HFF-Myc (cell line): Measurements from ENCODE around the gene MMD.
"Not testable (repeated sequence)": the region's sequence is repeated elsewhere in the genome, so short reads cannot be mapped to it uniquely, and the experiment has no call there.

Experiments used
- DNase-seq: peaks from one replicate; pipeline ENCODE4 v3.0.0-alpha.2; 2011; ENCODE audit warnings: low read depth; ENCODE audit errors: extremely low read depth
- H3K4me3 ChIP-seq: replicated peaks from 2 replicates; pipeline ENCODE4 v1.5.1; 2011; ENCODE audit warnings: low read depth, mild to moderate bottlenecking, control low read depth, low read length
- TF ChIP-seq, protein P1 (sequence below): IDR thresholded peaks from 2 replicates; pipeline ENCODE4 v1.5.1; 2012; ENCODE audit warnings: mild to moderate bottlenecking, low read depth, low read length, control low read depth; ENCODE audit errors: missing control alignments

MMD gene

GRCh38 chr17:55390364-55390977 is 31.2 kb downstream of the MMD start:
- no peak overlapping the region for H3K4me3 ChIP-seq
- TF ChIP-seq, protein P1, sequence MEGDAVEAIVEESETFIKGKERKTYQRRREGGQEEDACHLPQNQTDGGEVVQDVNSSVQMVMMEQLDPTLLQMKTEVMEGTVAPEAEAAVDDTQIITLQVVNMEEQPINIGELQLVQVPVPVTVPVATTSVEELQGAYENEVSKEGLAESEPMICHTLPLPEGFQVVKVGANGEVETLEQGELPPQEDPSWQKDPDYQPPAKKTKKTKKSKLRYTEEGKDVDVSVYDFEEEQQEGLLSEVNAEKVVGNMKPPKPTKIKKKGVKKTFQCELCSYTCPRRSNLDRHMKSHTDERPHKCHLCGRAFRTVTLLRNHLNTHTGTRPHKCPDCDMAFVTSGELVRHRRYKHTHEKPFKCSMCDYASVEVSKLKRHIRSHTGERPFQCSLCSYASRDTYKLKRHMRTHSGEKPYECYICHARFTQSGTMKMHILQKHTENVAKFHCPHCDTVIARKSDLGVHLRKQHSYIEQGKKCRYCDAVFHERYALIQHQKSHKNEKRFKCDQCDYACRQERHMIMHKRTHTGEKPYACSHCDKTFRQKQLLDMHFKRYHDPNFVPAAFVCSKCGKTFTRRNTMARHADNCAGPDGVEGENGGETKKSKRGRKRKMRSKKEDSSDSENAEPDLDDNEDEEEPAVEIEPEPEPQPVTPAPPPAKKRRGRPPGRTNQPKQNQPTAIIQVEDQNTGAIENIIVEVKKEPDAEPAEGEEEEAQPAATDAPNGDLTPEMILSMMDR: no peak
- no peak for DNase-seq

- not testable (repeated sequence) for H3K4me3 ChIP-seq, DNase-seq
Observed at GRCh38 chr17:55389715-55390114, 31.9 kb downstream of the MMD start.

- TF ChIP-seq, protein P1: no peak
- no peak overlapping the region for H3K4me3 ChIP-seq
- no peak for DNase-seq
Observed at GRCh38 chr17:55388842-55389241, 32.8 kb downstream of the MMD start.

DNA sequence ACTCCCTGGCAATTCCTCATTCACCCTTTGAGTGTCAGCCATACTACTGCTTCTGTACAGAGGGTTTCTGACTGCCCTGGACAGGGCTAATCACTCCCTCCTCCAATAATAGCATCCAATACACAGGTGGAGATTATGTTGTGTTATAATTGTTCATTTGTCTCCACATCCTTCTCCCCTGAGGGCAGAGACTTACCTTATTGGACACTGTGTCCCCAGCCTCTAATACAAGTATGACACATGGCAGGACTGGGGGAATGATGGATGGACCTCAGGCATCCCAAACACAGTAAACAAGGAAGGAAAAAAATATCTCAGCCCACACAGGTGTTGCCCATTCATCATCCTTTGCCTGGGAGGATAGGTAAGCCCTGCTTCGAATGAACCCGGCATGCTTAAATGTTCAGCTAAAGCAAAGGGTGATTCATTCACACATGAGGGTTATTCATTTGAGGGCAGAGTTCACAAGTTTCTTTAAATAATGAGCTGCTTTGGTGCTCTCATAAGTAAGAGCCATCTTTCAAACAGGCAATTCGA is 34.8 kb downstream of the MMD start:
- no peak overlapping the region for H3K4me3 ChIP-seq
- DNase-seq: no peak
- TF ChIP-seq, protein P1: no peak

GRCh38 chr17:55384643-55385232 is 36.9 kb downstream of the MMD start:
- TF ChIP-seq, protein P1: no peak
- no peak for DNase-seq
- H3K4me3 ChIP-seq: no peak overlapping the region

DNA sequence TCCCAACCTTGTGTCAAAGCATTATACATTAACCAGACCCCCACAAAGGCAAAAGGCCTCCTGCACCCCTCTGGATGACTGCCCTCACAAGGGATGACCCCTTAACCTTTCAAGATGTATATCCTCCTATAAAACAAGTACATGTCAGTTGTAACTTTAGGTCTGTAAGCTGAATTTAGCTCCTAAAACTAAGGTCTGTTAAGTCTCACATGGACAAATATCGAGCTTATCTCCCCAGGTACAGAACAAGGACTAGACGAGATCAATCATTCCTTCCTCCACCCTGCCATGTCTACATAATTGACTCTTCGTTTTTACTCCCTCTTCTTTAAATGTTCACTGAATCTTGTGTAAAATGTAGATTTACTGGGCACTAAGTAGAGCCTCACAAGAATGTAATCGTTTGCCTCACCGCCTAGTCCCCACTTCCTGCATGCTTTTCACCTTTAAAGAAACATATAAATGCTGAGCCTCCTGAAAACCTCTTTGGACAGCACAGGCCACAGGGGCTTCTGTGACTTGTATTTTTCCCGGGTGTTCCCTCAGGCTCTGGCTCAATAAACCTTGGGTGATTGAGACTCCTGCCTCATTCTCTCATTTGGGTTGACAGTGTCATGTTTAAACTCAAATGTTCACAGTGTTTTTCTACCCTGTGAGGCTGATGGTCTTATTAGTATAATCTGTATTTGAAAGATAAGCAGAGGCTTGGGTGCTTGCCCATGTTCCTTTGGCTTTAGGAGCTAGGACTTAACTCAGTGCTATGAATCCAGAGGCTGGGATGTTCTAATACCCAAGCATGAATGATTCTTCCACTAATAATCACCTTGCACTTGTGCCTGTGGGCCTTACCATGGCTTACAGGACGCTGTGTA is 37.6 kb downstream of the MMD start:
- DNase-seq: no peak
- H3K4me3 ChIP-seq: no peak overlapping the region
- TF ChIP-seq, protein P1: no peak
